H9 (cell line): ENCODE measurements around the gene SET. TPM values are rescaled to one million over a fixed set of nuclear protein-coding genes. Genes with fewer than 3 reads are reported as not detected.

ENCODE experiments used
- DNase-seq: peaks from one replicate; pipeline ENCODE4 v3.0.0-alpha.2; 2017
- H2AFZ ChIP-seq: one replicate; pipeline ENCODE4 v1.6.1; 2013; ENCODE audit warnings: mild to moderate bottlenecking, low read length, control low read depth, moderate library complexity
- H2AK5ac ChIP-seq: 2 replicates; pipeline ENCODE4 v1.6.1; 2013; ENCODE audit warnings: low read length, control low read depth, mixed read lengths; ENCODE audit not compliant: insufficient read length
- H2BK120ac ChIP-seq: one replicate; pipeline ENCODE4 v1.6.1; 2013; ENCODE audit warnings: low read depth, mild to moderate bottlenecking, low read length, control low read depth, inconsistent platforms; ENCODE audit not compliant: poor library complexity, severe bottlenecking
- H2BK12ac ChIP-seq: 2 replicates; pipeline ENCODE4 v1.6.1; 2013; ENCODE audit warnings: low read length, control low read depth, mixed read lengths, low read depth; ENCODE audit not compliant: insufficient read length
- H2BK15ac ChIP-seq: 2 replicates; pipeline ENCODE4 v1.6.1; 2013; ENCODE audit warnings: low read depth, low read length, control low read depth
- H2BK20ac ChIP-seq: one replicate; pipeline ENCODE4 v1.6.1; 2013; ENCODE audit warnings: low read depth, mild to moderate bottlenecking, low read length, control low read depth, inconsistent platforms; ENCODE audit not compliant: poor library complexity, severe bottlenecking
- H2BK5ac ChIP-seq: 2 replicates; pipeline ENCODE4 v1.6.1; 2013; ENCODE audit warnings: low read length, control low read depth, mixed read lengths; ENCODE audit not compliant: insufficient read length
- H3K14ac ChIP-seq: 2 replicates; pipeline ENCODE4 v1.6.1; 2013; ENCODE audit warnings: low read length, control low read depth; ENCODE audit not compliant: insufficient read depth
- H3K18ac ChIP-seq: 2 replicates; pipeline ENCODE4 v1.6.1; 2013; ENCODE audit warnings: low read depth, mild to moderate bottlenecking, mixed read lengths, low read length, control low read depth; ENCODE audit not compliant: insufficient read length
- H3K23ac ChIP-seq: 2 replicates; pipeline ENCODE4 v1.6.1; 2013; ENCODE audit warnings: low read length, control low read depth, mixed read lengths, low read depth; ENCODE audit not compliant: insufficient read length
- H3K23me2 ChIP-seq: 2 replicates; pipeline ENCODE4 v1.6.1; 2013; ENCODE audit warnings: low read depth, mild to moderate bottlenecking, mixed read lengths, low read length, control low read depth; ENCODE audit not compliant: insufficient read length, poor library complexity, severe bottlenecking
- H3K27ac ChIP-seq: 2 replicates; pipeline ENCODE4 v1.5.1; 2013; ENCODE audit warnings: low read length, control low read depth, mixed read lengths, low read depth; ENCODE audit not compliant: insufficient read length
- H3K27me3 ChIP-seq: 2 replicates; pipeline ENCODE4 v1.6.1; 2013; ENCODE audit warnings: low read length, control low read depth, inconsistent platforms; ENCODE audit not compliant: insufficient read depth
- H3K4ac ChIP-seq: 2 replicates; pipeline ENCODE4 v1.6.1; 2013; ENCODE audit warnings: low read depth, mild to moderate bottlenecking, control low read depth, inconsistent platforms, low read length, moderate library complexity
- H3K4me1 ChIP-seq: 2 replicates; pipeline ENCODE4 v1.6.1; 2013; ENCODE audit warnings: low read length, control low read depth, inconsistent platforms; ENCODE audit not compliant: insufficient read depth
- H3K4me2 ChIP-seq: 2 replicates; pipeline ENCODE4 v1.6.1; 2013; ENCODE audit warnings: low read length, control low read depth, mixed read lengths; ENCODE audit not compliant: insufficient read length, insufficient read depth
- H3K56ac ChIP-seq: 2 replicates; pipeline ENCODE4 v1.6.1; 2013; ENCODE audit warnings: low read depth, mild to moderate bottlenecking, mixed read lengths, low read length, control low read depth; ENCODE audit not compliant: insufficient read length
- H3K79me1 ChIP-seq: 2 replicates; pipeline ENCODE4 v1.6.1; 2013; ENCODE audit warnings: low read depth, mild to moderate bottlenecking, moderate library complexity, low read length, control low read depth, inconsistent platforms; ENCODE audit not compliant: insufficient read depth, poor library complexity, severe bottlenecking
- H3K79me2 ChIP-seq: 2 replicates; pipeline ENCODE4 v1.6.1; 2013; ENCODE audit warnings: low read length, control low read depth, inconsistent platforms; ENCODE audit not compliant: insufficient read depth
- H3K9ac ChIP-seq: 2 replicates; pipeline ENCODE4 v1.6.1; 2013; ENCODE audit warnings: low read length, control low read depth, mixed read lengths; ENCODE audit not compliant: insufficient read length; ENCODE audit errors: extremely low read depth
- H3K9me3 ChIP-seq: one replicate; pipeline ENCODE4 v1.6.1; 2013; ENCODE audit warnings: low read depth, low read length, inconsistent platforms; ENCODE audit not compliant: control insufficient read depth
- H3T11ph ChIP-seq: one replicate; pipeline ENCODE4 v1.6.1; 2013; ENCODE audit warnings: mild to moderate bottlenecking, low read length, control low read depth, inconsistent platforms
- H4K20me1 ChIP-seq: one replicate; pipeline ENCODE4 v1.6.1; 2013; ENCODE audit not compliant: control insufficient read depth, insufficient read length, insufficient read depth
- H4K5ac ChIP-seq: 2 replicates; pipeline ENCODE4 v1.6.1; 2013; ENCODE audit warnings: low read depth, mild to moderate bottlenecking, mixed read lengths, low read length, control low read depth; ENCODE audit not compliant: insufficient read length
- H4K8ac ChIP-seq: replicated peaks from 2 replicates; pipeline ENCODE4 v1.6.1; 2013; ENCODE audit warnings: low read length, control low read depth, mixed read lengths, low read depth; ENCODE audit not compliant: insufficient read length
- H4K91ac ChIP-seq: 2 replicates; pipeline ENCODE4 v1.6.1; 2013; ENCODE audit warnings: low read depth, mild to moderate bottlenecking, moderate library complexity, mixed read lengths, low read length, control low read depth; ENCODE audit not compliant: insufficient read length
- H3K27ac Mint-ChIP-seq, 3 experiments: 2 replicates in 2 of 3; 3 replicates in 1 of 3; pipeline ENCODE4 v1.8.0; 2020 to 2021; ENCODE audit warnings: mixed read lengths in 3 of 3, mild to moderate bottlenecking in 1 of 3, moderate library complexity in 1 of 3
- H3K27me3 Mint-ChIP-seq: 2 replicates; pipeline ENCODE4 v1.8.0; 2021; ENCODE audit warnings: low read depth, mild to moderate bottlenecking, moderate library complexity, mixed read lengths
- H3K36me3 Mint-ChIP-seq, 3 experiments: 2 replicates in 2 of 3; 3 replicates in 1 of 3; pipeline ENCODE4 v1.8.0; 2020 to 2021; ENCODE audit warnings: low read depth in 3 of 3, mixed read lengths in 3 of 3; ENCODE audit not compliant: insufficient read depth in 1 of 3
- H3K4me1 Mint-ChIP-seq, 2 experiments: 2 replicates each; pipeline ENCODE4 v1.8.0; 2020; ENCODE audit warnings: mixed read lengths in 2 of 2
- H3K4me3 Mint-ChIP-seq, 2 experiments: 2 replicates in 1 of 2; 3 replicates in 1 of 2; pipeline ENCODE4 v1.8.0; 2020 to 2021; ENCODE audit warnings: mild to moderate bottlenecking in 2 of 2, mixed read lengths in 2 of 2, moderate library complexity in 1 of 2
- H3K9me3 Mint-ChIP-seq, 2 experiments: 2 replicates in 1 of 2; 3 replicates in 1 of 2; pipeline ENCODE4 v1.8.0; 2020; ENCODE audit warnings: mild to moderate bottlenecking in 2 of 2, mixed read lengths in 2 of 2, moderate library complexity in 1 of 2
- WGBS: extraction: QIAGEN DNeasy Blood & Tissue Kit; methylation state at CpG from one replicate; pipeline ENCODE4 v1.1.7; 2013; ENCODE audit warnings: missing lambda C conversion rate, low lambda C conversion rate, mixed read lengths; ENCODE audit not compliant: insufficient read length; ENCODE audit errors: extremely low coverage; 5-methylcytosine and 5-hydroxymethylcytosine counted together
- total RNA-seq: library from RNA; stranded (reverse); gene quantifications from 2 replicates; pipeline ENCODE4 v1.2.1, GENCODE V29; 2021
- TF ChIP-seq, protein P1 (sequence below): fragments of 200-600 bp; sonication (generic); conservative IDR thresholded peaks from 3 replicates; pipeline ENCODE4 v1.8.0; 2021; ENCODE audit warnings: antibody characterized with exemption, mild to moderate bottlenecking

Gene SET
- total RNA-seq, 1 experiment from 2014 or later = 1,148 TPM

DNA sequence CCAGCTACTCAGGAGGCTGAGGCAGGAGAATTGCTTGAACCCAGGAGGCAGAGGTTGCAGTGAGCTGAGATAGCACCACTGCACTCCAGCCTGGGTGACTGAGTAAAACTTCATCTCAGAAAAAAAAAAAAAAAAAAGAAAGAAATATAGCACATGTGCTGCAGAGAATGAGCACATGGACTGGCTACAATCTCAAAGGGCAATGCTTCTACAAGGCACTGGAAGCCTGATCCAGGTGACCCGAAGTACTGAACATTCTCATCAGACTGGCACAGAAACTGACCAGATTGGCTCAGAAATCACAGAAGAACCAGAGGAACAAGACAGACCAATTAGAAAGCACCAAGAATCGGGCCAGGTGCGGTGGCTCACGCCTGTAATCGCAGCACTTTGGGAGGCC, 37.2 kb upstream of the SET start:
- TF ChIP-seq, protein P1, sequence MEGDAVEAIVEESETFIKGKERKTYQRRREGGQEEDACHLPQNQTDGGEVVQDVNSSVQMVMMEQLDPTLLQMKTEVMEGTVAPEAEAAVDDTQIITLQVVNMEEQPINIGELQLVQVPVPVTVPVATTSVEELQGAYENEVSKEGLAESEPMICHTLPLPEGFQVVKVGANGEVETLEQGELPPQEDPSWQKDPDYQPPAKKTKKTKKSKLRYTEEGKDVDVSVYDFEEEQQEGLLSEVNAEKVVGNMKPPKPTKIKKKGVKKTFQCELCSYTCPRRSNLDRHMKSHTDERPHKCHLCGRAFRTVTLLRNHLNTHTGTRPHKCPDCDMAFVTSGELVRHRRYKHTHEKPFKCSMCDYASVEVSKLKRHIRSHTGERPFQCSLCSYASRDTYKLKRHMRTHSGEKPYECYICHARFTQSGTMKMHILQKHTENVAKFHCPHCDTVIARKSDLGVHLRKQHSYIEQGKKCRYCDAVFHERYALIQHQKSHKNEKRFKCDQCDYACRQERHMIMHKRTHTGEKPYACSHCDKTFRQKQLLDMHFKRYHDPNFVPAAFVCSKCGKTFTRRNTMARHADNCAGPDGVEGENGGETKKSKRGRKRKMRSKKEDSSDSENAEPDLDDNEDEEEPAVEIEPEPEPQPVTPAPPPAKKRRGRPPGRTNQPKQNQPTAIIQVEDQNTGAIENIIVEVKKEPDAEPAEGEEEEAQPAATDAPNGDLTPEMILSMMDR = no peak
- no peaks in the 10 kb centered on the region for H3K27me3 ChIP-seq
- no peak overlapping the region for H3T11ph ChIP-seq
- H4K5ac ChIP-seq = no peak overlapping the region
- no peak overlapping the region for H2BK20ac ChIP-seq
- no peaks in the 10 kb centered on the region for H3K79me1 ChIP-seq
- no CpG with 5 or more reads among the region's 5 CpGs for WGBS
- no peaks in the 10 kb centered on the region for H3K79me2 ChIP-seq
- H3K23me2 ChIP-seq = no peaks in the 10 kb centered on the region
- H3K36me3 Mint-ChIP-seq = peaks cover 7 to 19% (median 18%) of the 10 kb centered on the region in 3 experiments; a peak in 6 of 7 replicates
- no peak overlapping the region for H3K9ac ChIP-seq
- H2BK120ac ChIP-seq = no peak overlapping the region
- no peaks in the 10 kb centered on the region for H4K20me1 ChIP-seq
- peaks cover 0 to 8% of the 10 kb centered on the region in 2 experiments; a peak in 1 of 4 replicates for H3K4me1 Mint-ChIP-seq
- H2BK12ac ChIP-seq = no peak overlapping the region
- H3K4me2 ChIP-seq = no peak overlapping the region
- no peak overlapping the region for H2AFZ ChIP-seq
- H4K91ac ChIP-seq = no peak overlapping the region
- H3K56ac ChIP-seq = no peak overlapping the region
- no peaks in the 10 kb centered on the region for H3K27me3 Mint-ChIP-seq
- H2BK5ac ChIP-seq = no peak overlapping the region
- no peak overlapping the region for H3K4ac ChIP-seq
- no peak overlapping the region for H3K23ac ChIP-seq
- peak overlapping the region in 1 of 3 experiments; percentile 22; a peak in 1 of 7 replicates for H3K27ac Mint-ChIP-seq
- DNase-seq = no peak
- H3K9me3 Mint-ChIP-seq = no peaks in the 10 kb centered on the region
- H3K4me3 Mint-ChIP-seq = no peak overlapping the region
- no peaks in the 10 kb centered on the region for H3K9me3 ChIP-seq
- no peaks in the 10 kb centered on the region for H3K4me1 ChIP-seq
- no peak overlapping the region for H4K8ac ChIP-seq
- no peak overlapping the region for H3K14ac ChIP-seq
- no peak overlapping the region for H2BK15ac ChIP-seq
- no peak overlapping the region for H3K18ac ChIP-seq
- no peak overlapping the region for H3K27ac ChIP-seq
- H2AK5ac ChIP-seq = no peak overlapping the region
